AG04450 (cell line): ENCODE measurements around the gene FIP1L1. TPM values are rescaled to one million over a fixed set of nuclear protein-coding genes. Genes with fewer than 3 reads are reported as not detected.
"Not testable (repeated sequence)": the region's sequence is repeated elsewhere in the genome, so short reads cannot be mapped to it uniquely, and the experiment has no call there.

Source experiments
- CTCF ChIA-PET: fragments of 300-600, 350-600 bp; formaldehyde crosslinking; extraction: SDS; loops from one replicate; lab custom pipeline; 2022; ENCODE audit warnings: antibody characterized with exemption, inconsistent platforms; lab: Charles Lee
- POLR2A ChIA-PET: fragments of 350-600 bp; formaldehyde crosslinking; extraction: SDS; loops from one replicate; lab custom pipeline; 2021; ENCODE audit warnings: antibody characterized with exemption, inconsistent platforms; lab: Yijun Ruan, JAX
- DNase-seq: peaks from one replicate; pipeline ENCODE4 v3.0.0-alpha.2; 2011; ENCODE audit warnings: low read depth, low spot score
- H3K27ac ChIP-seq: one replicate; pipeline ENCODE4 v1.5.1; 2012; ENCODE audit warnings: low read depth, low read length, control low read depth
- H3K27me3 ChIP-seq: one replicate; pipeline ENCODE4 v1.6.0; 2012; ENCODE audit warnings: low read length; ENCODE audit not compliant: control insufficient read depth, insufficient read depth
- H3K4me3 ChIP-seq: 2 replicates; pipeline ENCODE4 v1.5.1; 2011; ENCODE audit warnings: mild to moderate bottlenecking, low read depth, low read length, control low read depth
- H3K9me3 ChIP-seq: 2 replicates; pipeline ENCODE4 v1.5.1; 2012; ENCODE audit warnings: low read length; ENCODE audit not compliant: control insufficient read depth, insufficient read depth
- CTCF ChIP-seq: IDR thresholded peaks from 2 replicates; pipeline ENCODE4 v1.5.1; 2011; ENCODE audit warnings: low read depth, low read length, control low read depth, inconsistent platforms
- polyA plus RNA-seq: library from polyadenylated mRNA; depleted of rRNA; stranded (reverse); fragments of >200 nt; gene quantifications from 2 replicates; pipeline ENCODE4 v1.2.3, GENCODE V29; 2011

The FIP1L1 gene
- polyA plus RNA-seq, 1 experiment: 30.5 TPM

DNA sequence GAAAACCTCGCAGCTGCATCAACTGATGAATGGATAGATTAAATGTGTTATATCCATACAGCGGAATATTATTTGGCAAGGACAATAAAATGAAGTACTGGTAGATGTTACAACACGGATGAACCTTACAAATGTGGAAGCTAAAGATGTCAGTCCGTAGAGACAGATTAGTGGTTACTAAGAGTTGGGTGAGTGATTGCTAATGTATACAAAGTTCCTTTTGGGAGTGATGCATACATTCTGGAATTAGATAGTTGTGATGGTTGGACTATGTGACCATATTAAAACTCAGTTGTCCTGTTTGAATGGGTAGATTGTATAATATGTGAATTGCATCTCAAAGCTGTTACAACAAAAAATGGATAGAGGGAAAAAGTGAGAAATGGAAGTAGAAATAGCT lies 2.8 kb downstream of the FIP1L1 start:
- H3K4me3 ChIP-seq: no peak overlapping the region
- TF ChIP-seq CTCF: no peak
- no peak for DNase-seq
- no peaks in the 10 kb centered on the region; the same call in 1 of the 2 replicates for H3K9me3 ChIP-seq
- no peak overlapping the region for H3K27ac ChIP-seq
- H3K27me3 ChIP-seq: no peaks in the 10 kb centered on the region
- ChIA-PET POLR2A (no interaction called here), CTCF (interaction anchor here (0.7 to 3.0 kb wide), 3 partner anchors 38 to 854 kb away, joined by 3 to 17 read pairs (median 7); no protein-coding TSS in a partner anchor)

DNA sequence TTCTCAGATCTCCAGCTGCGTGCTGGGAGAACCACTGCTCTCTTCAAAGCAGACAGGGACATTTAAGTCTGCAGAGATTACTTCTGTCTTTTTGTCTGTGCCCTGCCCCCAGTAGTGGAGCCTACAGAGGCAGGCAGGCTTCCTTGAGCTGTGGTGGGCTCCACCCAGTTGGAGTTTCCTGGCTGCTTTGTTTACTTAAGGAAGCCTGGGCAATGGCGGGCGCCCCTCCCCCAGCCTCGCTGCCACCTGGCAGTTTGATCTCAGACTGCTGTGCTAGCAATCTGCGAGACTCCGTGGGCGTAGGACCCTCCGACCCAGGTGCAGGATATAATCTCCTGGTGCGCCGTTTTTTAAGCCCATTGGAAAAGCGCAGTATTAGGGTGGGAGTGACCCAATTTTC lies 32.0 kb downstream of the FIP1L1 start:
- CTCF ChIA-PET, H3K27me3 ChIP-seq, H3K9me3 ChIP-seq, H3K27ac ChIP-seq, DNase-seq, POLR2A ChIA-PET, H3K4me3 ChIP-seq: not testable (repeated sequence)

- DNase-seq: no peak
- Histone ChIP-seq H3K4me3 (no peak overlapping the region), H3K27ac (no peak overlapping the region), H3K27me3 (no peaks in the 10 kb centered on the region), H3K9me3 (no peaks in the 10 kb centered on the region)
- TF ChIP-seq CTCF: no peak
- POLR2A ChIA-PET: no interaction called here
- CTCF ChIA-PET: interaction anchor here (0.6 kb wide), 1 partner anchor 8 kb away, joined by 3 read pairs; no protein-coding TSS in a partner anchor
These were observed 41.8 kb downstream of the FIP1L1 start for GRCh38 chr4:53419208-53419607.

GRCh38 chr4:53421791-53422190 lies 44.4 kb downstream of the FIP1L1 start:
- no peak for TF ChIP-seq CTCF
- H3K4me3 ChIP-seq: no peak overlapping the region
- DNase-seq: no peak
- CTCF ChIA-PET: no interaction called here
- H3K27me3 ChIP-seq: no peaks in the 10 kb centered on the region
- POLR2A ChIA-PET: no interaction called here
- H3K27ac ChIP-seq: no peak overlapping the region
- H3K9me3 ChIP-seq: no peaks in the 10 kb centered on the region

- H3K27ac ChIP-seq: no peak overlapping the region
- H3K27me3 ChIP-seq: no peaks in the 10 kb centered on the region
- no peak for TF ChIP-seq CTCF
- CTCF ChIA-PET: interaction anchor here (0.6 kb wide), 1 partner anchor 641 kb away, joined by 3 read pairs; no protein-coding TSS in a partner anchor
- no peak for DNase-seq
- no peak overlapping the region for H3K4me3 ChIP-seq
- POLR2A ChIA-PET: no interaction called here
- H3K9me3 ChIP-seq: no peaks in the 10 kb centered on the region
These were observed 44.9 kb downstream of the FIP1L1 start for GRCh38 chr4:53422367-53422766.
